NCI-H128 (cell line): Measurements from ENCODE around the gene NUFIP2.
"Not testable (repeated sequence)": the region's sequence is repeated elsewhere in the genome, so short reads cannot be mapped to it uniquely, and the experiment has no call there.

ENCODE experiments used
- DNase-seq: peaks from one replicate; lab custom pipeline; 2025; ENCODE audit not compliant: unreplicated experiment; lab: John Stamatoyannopoulos, UW

The NUFIP2 gene

DNA sequence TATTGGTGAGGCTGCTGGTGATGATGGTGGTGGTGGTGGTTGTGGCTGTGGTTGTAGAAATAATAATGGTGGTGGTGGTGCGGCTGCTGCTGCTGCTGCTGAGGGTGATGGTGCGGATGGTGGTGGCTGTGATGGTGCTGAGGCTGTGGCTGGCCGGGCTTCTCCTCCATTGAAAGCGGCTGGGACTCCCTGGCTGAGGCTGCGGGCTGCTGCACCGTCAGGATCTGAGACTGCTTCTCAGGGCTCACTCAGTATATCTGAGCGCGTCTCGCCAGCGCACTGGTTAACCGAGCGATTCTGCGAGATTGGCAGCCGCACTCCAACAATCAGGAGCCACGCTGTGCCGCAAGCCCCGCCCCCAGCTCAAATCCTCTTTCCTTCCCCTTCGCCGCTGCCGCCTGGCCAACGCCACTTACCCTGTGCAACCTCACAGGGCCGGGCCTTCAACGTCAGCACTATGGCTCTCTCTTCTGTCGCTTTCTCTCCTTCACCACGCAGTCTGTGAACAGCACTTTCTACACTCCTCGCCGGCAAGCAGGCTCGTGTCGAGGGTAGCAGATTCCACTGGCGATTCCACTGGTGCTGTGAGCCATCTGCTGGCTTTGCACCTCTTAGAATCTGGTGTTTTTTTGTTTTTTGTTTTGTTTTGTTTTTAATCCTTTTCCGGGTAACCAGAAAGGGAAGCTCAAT is at the start of gene NUFIP2:
Gene NUFIP2 (minus strand): TSS at position 259 of the 690 bp plus-strand sequence. CDS start 89 bp downstream, at position 170.
- DNase-seq: peak; percentile 94

DNA sequence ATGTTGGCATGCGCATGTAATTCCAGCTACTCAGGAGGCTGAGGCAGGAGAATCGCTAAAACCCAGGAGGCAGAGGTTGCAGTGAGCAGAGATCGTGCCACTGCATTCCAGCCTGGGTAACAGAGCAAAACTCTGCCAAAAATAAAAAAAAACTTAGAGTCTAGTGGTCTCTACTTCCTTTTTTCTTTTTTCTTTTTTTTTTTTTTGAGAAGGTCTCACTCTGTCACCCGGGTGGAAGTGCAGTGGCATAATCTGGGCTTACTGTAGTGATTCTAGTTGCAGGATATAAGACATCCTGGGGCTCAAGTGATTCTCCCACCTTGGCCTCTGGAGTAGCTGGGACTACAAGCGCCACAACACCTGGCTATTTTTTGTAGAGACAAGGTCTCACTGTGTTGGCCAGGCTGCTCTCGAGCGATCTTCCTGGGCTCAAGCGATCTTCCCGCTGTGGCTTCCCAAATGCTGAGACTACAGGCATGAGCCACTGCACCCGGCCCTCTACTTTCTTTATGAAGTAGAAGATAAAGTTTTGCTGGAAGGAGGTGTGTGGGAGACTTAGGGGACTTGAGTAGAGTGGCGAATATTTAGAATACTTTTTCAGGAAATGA is 48.3 kb upstream of the NUFIP2 start:
- DNase-seq: no peak

DNA sequence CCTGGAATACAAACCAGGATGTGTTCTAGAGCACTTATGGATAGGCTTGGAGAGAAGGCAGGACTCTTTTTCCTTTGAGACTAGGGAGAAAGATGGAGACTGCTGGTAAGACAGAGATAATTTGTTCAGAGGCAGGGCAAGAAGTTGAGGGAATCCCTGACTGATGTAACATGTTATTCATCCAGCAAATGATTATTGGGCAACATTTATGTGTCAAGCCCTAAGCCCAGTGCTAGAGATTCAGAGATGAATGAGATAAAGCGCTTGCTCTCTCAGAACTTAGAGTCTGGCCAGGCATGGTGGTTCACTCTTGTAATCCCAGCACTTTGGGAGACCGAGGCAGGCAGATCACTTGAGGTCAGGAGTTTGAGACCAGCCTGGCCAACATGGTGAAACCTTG is 47.8 kb upstream of the NUFIP2 start:
- no peak for DNase-seq

GRCh38 chr17:29339016-29339415 is 45.1 kb upstream of the NUFIP2 start:
- not testable (repeated sequence) for DNase-seq

- DNase-seq: no peak
Measured at GRCh38 chr17:29331708-29332085, 37.7 kb upstream of the NUFIP2 start.

- no peak for DNase-seq
Measured at GRCh38 chr17:29331075-29331707, 37.2 kb upstream of the NUFIP2 start.

DNA sequence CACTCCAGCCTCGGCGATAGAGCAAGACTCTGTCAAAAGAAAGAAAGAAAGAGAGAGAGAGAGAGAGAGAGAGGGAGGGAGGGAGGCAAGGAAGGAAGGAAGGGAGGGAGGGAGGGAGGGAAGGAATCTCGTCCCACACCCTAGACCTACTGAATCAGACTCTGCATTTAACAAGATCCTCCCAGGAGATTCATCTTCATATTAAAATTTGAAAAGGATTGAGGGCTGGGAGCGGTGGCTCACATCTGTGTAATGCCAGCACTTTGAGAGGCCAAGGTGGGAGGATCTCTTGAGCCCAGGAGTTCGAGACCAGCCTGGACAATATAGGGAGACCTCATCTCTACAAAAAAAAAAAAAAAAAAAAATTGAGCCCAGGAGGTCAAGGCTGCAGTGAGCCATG is 33.5 kb upstream of the NUFIP2 start:
- no peak for DNase-seq

DNA sequence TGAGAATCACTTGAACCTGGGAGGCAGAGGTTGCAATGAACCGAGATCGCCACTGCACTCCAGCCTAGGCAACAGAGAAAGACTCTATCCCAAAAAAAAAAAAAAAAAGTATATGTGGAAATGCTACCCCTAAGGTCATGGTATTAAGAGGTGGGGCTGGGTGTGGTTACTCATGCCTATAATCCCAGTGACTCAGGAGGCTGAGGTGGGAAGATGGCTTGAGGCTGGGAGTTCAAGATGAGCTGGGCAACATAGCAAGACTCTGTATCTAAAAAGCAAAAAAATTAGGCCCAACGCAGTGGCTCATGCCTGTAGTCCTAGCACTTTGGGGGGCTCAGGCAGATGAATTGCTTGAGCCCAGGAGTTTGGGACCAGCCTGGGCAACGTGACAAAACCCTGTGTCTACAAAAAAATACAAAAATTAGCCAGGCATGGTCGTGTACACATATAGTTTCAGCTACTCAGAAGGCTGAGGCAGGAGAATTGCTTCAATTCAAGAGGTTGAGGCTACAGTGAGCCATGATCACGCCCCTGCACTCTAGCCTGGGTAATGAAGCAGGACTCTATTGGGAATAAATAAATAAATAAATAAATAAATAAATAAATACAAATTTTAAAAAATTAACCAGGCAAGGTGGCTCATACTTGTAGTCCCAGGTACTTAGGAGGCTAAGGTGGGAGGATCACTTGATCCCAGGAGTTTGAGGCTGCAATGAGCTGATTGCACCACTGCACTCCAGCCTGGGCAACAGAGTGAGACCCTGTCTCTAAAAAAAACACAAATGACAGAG is 32.3 kb upstream of the NUFIP2 start:
- no peak for DNase-seq

- no peak for DNase-seq
Measured at GRCh38 chr17:29322363-29322762, 28.4 kb upstream of the NUFIP2 start.

DNA sequence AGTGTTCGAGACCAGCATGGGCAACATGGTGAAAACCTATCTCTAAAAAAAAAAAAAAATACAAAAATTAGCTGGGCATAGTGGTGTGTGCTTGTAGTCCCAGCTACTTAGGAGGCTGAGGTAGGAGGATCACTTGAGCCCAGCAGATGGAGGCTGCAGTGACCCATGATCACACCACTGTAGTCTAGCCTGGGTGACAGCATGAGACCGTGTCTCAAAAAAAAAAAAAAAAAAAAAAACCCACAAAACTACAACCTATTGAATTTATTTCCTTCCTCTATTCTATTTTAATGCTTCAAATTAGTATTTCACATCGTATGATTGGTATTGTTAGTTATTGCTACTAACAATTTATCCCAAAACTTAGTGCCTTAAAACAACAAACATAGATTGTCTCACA is 9.4 kb upstream of the NUFIP2 start:
- no peak for DNase-seq

GRCh38 chr17:29299031-29299430 is 5.1 kb upstream of the NUFIP2 start:
- DNase-seq: no peak

DNA sequence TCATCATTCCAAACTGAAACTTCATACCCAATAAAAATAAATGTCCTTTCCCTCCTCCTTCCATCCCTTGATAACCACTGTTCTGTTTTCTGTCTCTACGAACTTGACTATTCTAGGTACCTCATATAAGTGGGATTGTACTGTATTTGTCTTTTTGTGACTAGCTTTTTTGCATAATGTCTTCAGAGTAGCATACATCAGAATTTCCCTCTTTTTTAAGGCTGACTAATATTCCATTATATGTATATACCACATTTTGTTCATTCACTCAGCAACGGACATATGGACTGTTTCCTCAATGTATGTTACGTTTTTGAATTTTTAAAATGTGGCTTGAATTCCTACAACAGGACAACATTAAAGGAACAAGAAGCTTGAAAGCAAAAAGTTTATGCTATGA is 1.5 kb upstream of the NUFIP2 start:
- no peak for DNase-seq

GRCh38 chr17:29294580-29294900 is 592 bp upstream of the NUFIP2 start:
- DNase-seq: no peak

- DNase-seq: no peak
Measured at GRCh38 chr17:29292992-29293889, 707 bp downstream of the NUFIP2 start.

DNA sequence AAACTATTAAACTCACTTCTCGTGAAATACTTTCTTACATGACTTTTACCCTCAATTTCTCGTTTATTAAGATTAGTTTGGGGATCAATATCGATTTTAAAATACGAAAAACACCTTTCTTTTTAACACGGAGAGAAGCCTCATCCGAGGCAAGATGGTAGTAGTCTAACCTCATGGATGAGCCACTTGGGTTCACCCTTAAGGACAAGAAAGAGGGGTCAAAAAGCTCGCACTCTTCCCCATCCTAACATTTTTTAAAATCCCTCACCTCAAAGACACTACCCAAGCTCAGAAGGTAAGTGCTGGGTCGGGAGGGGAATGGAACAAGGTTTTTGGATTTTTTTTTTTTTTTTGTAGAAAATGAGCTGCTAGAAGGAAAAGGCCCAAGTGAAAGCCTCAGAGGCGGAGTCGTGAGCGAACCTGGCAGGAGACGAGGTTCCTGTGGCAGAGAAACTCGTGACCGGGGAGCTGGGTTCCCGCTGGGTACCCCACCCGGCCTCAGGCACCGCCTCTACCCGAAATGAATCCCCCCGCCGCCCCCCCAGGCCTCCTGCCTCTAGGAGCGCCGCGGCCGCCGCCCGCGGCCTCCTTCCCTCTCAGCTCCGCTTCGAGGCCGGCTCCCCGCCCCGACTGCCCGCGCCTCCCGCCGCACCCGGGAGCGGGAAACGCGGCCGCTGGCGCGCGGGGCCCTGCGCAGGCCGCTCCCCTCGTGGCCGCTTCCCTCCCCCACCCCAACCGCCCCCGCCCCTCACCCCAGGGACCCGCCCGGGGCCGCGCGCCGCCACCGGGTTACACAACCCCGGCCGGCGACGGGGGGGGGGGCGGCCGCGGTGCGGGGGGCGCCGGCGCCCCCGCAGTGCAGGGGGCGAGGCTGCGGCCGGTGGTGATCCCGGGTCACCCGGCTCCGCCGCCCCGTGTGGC is 1.6 kb downstream of the NUFIP2 start:
- DNase-seq: no peak

DNA sequence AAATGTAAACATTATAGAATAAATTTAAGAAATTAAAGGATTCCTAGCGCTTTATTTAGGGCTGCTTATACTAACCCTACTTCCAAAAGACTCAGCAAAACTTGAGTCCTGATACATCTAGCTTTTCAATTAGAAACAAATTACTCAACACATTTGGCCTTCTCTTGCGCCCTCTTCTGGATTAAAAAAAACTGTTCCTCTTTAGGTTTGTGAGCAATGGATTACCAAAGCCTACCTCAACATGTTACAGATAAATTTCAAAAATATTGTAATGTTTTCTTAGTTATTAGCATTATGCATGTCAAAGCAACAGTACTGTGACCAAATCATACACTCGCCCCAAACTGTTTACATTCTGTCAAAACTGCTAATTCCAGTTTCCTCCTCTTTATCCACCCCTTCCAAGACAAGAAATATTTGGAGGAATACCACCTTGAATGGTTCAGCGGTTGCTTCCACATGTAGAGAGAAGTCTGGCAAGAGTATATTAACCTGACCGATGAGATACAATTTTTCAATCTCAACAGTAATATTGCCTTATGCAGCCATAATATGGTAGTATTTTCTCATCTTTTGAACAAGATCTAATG is 2.7 kb downstream of the NUFIP2 start:
- no peak for DNase-seq

GRCh38 chr17:29289852-29290251 is 4.1 kb downstream of the NUFIP2 start:
- DNase-seq: no peak

- no peak for DNase-seq
Measured at GRCh38 chr17:29283961-29284360, 10.0 kb downstream of the NUFIP2 start.

GRCh38 chr17:29283496-29283895 is 10.5 kb downstream of the NUFIP2 start:
- DNase-seq: no peak
